Nucleus accumbens (tissue), 56 donors: ENCODE data around the gene NFKBIZ.
"Not testable (repeated sequence)": the region's sequence is repeated elsewhere in the genome, so short reads cannot be mapped to it uniquely, and the experiment has no call there.

ENCODE experiments used
- DNase-seq, 56 donors: peaks; one replicate each; lab custom pipeline; 2025; lab: John Stamatoyannopoulos, UW

The NFKBIZ gene

DNA sequence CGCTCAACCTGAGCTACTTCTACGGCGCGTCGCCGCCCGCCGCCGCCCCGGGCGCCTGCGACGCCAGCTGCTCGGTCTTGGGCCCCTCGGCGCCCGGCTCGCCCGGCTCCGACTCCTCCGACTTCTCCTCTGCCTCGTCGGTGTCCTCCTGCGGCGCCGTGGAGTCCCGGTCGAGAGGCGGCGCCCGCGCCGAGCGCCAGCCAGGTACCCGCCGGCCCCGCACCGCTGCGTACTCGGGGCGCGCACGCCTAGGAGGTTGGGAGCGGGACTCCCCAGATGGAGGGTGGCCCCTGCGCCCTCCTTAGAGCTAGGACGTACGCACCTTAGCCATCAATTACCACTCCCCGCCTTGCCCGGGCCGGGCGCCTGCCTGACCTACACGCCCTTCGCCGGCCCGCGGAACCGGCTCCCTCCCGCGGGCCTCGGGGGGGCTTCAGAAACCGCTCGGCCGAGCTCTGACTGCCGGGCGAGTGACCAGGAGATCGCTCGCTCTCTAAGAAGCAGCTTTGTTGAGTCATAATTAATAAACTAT lies 466 bp downstream of the NFKBIZ start:
- peak in 40 of 56 donors; percentile 7 to 72 (median 50) for DNase-seq

DNA sequence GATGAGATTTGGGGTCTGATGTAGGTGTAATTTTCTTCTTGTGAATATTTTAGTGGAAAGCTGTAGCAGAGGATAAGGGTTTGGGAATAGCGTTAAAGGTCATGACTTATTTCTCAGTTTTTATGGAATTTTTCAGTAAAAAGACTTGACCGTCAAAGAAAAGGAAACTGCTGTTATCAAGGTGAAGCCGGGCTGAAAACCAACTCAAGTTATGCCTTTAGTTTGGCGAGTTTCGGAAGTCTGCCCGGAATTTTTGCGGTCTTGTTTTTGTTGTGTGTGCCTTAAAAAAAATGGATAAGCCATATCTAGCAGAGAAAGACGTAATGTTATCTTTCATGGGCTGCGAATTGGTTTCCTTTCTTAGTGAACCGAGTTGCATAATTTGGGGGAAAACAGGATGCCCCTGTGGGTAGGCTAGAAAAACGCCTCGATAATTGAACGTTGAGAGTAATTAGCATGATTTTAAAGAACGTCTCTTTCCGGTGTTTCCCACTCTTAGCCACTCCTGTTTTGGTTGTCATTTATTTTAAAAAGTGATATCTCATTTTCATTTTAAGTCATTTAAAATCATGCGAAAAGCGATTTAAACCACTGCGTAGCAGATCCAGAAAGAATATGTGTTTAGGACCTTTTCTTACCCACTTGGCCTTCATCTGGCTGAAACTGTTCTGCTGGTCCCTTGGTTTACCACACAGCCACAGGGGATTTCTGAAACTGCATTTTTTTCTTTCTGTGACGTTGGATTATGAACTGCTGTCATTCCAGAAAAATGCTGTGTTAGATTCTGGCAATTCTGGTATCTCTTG lies 1.1 kb downstream of the NFKBIZ start:
- DNase-seq = peak in 1 of 56 donors; percentile 9

- no peak for DNase-seq
Measured at GRCh38 chr3:101851072-101851770, 1.9 kb downstream of the NFKBIZ start.

- DNase-seq = no peak
Measured at GRCh38 chr3:101851850-101852714, 2.8 kb downstream of the NFKBIZ start.

- no peak for DNase-seq
Measured at GRCh38 chr3:101852983-101853840, 3.9 kb downstream of the NFKBIZ start.

DNA sequence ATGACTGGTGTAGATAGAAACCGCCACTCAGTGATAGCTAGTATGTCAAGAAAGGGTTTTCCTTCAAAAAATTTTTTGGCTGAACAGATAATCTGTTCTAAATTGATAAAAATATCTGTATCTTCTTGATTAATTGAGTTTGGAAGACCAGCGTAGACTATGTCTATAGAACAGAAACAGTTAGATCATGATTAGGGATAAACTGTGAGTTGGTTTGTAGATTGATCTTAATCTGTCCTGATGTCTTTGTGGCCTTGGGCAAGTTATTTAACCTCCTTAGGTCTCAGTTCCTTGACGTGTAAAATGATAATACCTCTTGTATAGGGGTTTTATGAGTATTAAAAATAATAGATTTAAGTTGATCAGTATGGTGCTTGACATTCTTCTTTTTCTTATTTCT lies 4.7 kb downstream of the NFKBIZ start:
- DNase-seq = no peak

DNA sequence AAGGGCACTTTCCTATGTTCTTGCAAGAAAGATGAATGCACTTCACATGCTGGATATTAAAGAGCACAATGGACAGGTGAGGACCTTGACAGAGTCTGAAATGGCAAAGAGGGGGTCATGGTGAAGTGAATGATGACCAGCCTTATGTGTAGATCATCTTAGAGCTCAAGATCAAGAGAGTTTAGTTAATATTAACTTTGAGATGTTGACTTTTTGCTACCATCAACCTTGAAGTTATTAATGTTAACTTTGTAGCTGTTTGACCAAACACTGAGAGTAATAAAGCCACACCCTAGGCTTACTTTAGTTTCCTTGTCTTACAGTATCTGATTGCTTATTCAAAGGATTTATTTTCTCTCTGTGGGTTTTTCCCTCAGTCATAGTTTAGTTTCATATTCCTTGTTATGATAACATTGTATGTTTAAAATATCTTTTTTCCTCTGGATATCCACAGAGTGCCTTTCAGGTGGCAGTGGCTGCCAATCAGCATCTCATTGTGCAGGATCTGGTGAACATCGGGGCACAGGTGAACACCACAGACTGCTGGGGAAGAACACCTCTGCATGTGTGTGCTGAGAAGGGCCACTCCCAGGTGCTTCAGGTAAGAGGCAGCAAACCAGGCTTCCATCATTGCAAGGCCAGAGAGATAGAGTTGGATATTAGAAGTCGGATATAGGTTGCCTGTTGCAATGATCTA lies 5.4 kb downstream of the NFKBIZ start:
- DNase-seq = no peak

GRCh38 chr3:101857301-101857741 lies 8.0 kb downstream of the NFKBIZ start:
- peak in 5 of 56 donors; percentile 0 to 8 (median 2) for DNase-seq

GRCh38 chr3:101858464-101859030 lies 9.2 kb downstream of the NFKBIZ start:
- no peak for DNase-seq

DNA sequence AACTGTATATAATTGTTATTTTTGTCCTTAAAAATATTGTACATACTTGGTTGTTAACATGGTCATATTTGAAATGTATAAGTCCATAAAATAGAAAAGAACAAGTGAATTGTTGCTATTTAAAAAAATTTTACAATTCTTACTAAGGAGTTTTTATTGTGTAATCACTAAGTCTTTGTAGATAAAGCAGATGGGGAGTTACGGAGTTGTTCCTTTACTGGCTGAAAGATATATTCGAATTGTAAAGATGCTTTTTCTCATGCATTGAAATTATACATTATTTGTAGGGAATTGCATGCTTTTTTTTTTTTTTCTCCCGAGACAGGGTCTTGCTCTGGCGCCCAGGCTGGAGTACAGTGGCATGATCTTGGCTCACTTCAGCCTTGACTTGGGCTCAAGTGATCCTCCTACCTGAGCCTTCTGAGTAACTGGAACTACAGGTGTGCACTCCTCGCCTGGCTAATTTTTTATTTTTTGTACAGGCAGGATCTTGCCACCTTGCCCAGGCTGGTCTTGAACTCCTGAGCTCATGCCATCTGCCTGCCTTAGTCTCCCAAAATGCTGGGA lies 10.7 kb downstream of the NFKBIZ start:
- DNase-seq = no peak

DNA sequence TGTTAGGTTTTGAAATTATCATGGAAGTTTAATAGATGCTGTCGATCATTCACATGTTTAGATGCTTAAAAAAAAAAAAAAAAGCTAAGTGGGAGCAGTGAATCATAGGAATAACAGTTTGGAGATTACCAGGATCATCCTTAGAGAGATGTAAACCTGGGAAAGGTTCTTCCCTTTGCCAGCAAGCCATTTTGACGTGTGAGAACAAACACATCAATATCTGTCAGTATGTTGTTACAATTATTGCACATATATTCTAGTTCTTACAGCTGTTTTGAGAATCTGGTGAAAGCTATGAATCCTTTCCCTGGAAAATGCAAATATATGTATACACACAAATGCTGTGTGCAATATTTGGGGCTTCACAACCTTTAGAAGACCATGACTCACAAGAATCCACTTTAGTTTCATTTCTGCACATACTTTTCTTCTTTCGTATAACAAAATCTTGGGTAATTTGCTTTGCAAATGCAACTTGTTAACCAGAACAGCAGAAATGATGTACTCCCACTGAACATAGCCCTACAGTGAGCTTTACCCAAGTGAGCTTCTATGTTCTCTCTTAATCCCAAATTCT lies 12.0 kb downstream of the NFKBIZ start:
- no peak for DNase-seq

DNA sequence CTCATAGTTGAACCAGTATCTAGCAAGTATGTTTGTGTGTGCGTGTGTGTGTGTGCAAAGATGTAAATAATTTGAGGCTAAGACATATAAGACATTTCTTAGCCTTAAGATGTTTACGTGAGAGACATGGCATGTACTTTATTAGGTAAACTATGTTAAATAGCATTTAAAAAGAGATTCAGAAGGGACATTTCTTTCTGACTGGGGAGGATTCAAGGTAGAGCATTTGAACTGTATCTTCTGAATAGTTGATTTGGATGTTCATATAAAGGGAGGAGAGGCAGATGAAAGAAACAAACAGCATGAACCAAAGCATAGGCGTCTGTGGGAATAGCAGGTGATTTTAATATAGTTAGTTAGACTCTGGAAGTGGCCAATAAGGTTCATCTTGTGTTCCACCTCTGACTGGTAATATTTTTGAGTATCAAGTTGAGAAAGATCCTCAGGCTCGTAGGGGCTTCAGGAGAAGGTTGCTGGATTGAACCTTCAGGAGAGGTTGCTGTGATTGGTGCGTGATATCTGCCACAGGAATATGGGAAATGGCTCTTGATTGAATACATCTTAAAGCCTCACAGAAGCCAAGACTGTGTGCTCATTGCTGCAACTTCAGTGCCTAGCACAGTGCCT lies 12.6 kb downstream of the NFKBIZ start:
- DNase-seq = no peak

- no peak for DNase-seq
Measured at GRCh38 chr3:101862416-101863165, 13.3 kb downstream of the NFKBIZ start.

DNA sequence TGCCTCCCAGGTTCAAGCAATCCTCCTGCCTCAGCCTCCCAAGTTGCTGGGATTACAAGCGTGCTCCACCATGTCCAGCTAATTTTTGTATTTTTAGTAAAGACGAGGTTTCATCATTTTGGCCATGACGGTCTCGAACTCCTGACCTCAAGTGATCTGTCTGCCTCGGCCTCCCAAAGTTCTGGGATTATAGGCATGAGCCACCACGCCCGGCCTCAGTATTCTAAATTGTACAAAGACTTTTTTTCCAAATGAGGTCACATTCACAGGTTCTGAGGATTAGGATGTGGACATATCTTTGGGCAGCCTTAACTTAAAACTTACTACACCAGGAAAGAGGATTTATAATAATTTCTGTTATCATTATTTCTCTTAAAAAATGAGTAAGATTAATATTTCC lies 15.6 kb downstream of the NFKBIZ start:
- not testable (repeated sequence) for DNase-seq

DNA sequence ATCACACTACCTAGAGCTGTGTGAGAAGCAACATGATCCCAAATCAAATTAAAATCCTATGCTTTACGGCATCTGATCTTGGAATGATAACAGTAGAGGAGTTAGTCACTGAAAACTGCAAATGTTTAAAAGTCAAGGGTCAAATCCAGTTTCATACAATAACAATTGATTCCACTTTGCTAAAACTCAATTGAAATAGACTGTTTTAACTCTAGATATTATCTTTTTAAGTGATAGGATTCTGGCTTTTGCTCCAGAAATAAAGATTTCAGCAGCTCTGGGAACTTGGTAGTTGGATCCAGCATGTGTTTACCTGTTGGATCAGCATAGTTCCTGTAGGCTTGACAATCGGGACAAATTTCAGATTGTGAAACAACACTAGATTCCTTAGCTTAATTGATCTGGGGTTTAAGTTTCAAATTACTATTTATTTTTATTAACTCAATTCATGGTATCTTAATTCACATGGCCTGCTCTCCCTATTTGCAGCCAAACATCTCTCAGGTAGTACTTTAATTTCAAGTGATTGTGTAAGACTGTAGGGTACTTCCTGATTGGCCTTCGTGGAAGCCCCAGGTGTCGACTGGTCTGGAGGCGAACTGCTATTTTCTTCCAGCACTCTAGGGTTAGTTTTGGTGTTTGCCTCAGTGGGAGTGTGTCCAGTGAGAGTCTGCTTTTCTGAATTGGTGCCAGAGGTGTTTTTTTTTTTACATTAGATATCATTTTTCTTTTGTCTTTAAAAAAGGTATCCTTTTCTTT lies 16.6 kb downstream of the NFKBIZ start:
- DNase-seq = no peak

- DNase-seq = no peak
Measured at GRCh38 chr3:101867511-101867910, 18.2 kb downstream of the NFKBIZ start.
